Middle frontal gyrus (tissue), 1 donor: ENCODE data around the gene FSTL3.

ENCODE experiments used
- DNase-seq: peaks from one replicate; pipeline ENCODE4 v3.0.0-alpha.2; 2015; ENCODE audit warnings: low spot score; ENCODE audit errors: extremely low spot score

Gene FSTL3

DNA sequence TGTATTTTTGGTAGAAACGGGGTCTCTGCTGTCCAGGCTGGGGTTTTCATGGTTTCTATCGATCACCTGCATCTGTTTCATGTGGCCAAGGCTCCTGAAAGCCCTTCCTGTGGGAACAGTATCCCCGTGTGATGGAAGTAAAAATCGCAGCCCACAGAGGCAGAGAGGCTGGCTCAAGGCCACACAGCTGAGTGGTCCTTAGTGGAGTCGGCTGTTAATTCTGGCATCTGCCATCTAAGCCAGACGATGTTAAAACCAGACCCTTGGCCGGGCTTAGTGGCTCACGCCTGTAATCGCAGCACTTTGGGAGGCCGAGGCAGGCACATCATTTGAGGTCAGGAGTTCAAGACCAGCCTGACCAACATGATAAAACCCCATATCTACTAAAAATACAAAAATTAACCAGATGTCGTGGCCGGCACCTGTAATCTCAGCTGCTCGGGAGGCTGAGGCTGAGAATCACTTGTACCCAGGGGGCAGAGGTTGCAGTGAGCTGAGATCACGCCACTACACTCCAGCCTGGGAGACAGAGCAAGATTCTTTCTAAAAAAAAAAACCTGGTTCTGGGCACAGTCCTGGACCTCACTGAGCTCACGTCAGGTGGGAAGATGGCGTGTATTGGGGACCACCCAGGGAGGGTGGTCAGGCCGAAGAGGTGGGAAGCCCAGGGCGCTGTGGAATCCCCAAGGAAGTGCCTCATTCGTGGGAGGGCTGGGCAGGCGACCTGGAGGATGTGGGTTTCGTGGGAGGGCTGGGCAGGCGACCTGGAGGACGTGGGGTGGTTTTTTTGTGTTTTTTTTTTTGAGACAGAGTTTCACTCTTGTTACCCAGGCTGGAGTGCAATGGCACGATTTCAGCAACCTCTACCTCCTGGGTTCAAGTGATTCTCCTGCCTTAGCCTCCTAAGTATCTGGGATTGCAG, 56.2 kb downstream of the FSTL3 start:
- no peak for DNase-seq
